Adrenal gland (tissue), 5 donors: ENCODE results near the gene KLHL7.

Experiments
- POLR2A ChIP-seq, 2 donors: fragments of 450-650 bp; IDR thresholded peaks; one replicate each; pipeline ENCODE4 v1.6.1; 2017; ENCODE audit warnings: antibody characterized with exemption in 2 of 2, mild to moderate bottlenecking in 2 of 2, moderate library complexity in 1 of 2
- TF ChIP-seq, protein P1 (sequence below), 6 experiments: fragments of 450-650 bp in 4 of 6; fragments of 200-600 bp in 2 of 6; sonication (generic) in 1 of 6; IDR thresholded peaks; 1 replicate in 5 of 6; 2 replicates in 1 of 6; pipeline versions ENCODE4 v1.5.1 to v1.8.0; 2016 to 2021; ENCODE audit warnings: antibody characterized with exemption in 6 of 6, mild to moderate bottlenecking in 2 of 6, moderate library complexity in 1 of 6
- donor health status: DM: no; HTN: no; CAD: no.

DNA sequence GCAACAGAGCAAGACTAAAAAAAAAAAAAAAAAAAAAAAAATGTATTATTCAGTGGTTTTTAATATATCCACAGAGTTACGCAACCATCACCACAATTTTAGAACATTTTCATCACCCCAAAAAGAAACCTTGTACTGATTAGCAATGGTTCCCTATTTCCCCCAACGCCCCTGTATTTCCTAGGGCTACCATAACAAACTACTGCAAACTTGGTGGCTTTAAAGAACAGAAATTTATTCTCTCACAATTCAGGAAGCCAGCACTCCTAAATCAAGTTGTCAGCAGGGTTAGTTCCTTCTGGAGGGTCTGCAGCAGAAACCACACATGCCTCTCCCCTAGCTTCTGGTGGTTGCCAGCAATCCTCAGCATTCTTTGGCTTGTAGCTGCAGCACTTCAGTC, 70.4 kb downstream of the KLHL7 start:
- TF ChIP-seq, protein P1, sequence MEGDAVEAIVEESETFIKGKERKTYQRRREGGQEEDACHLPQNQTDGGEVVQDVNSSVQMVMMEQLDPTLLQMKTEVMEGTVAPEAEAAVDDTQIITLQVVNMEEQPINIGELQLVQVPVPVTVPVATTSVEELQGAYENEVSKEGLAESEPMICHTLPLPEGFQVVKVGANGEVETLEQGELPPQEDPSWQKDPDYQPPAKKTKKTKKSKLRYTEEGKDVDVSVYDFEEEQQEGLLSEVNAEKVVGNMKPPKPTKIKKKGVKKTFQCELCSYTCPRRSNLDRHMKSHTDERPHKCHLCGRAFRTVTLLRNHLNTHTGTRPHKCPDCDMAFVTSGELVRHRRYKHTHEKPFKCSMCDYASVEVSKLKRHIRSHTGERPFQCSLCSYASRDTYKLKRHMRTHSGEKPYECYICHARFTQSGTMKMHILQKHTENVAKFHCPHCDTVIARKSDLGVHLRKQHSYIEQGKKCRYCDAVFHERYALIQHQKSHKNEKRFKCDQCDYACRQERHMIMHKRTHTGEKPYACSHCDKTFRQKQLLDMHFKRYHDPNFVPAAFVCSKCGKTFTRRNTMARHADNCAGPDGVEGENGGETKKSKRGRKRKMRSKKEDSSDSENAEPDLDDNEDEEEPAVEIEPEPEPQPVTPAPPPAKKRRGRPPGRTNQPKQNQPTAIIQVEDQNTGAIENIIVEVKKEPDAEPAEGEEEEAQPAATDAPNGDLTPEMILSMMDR (IDR thresholded peaks at IDR 0.05): no peak
- TF ChIP-seq POLR2A (IDR thresholded peaks at IDR 0.05): no peak
